ENCODE results near the gene ARHGAP26. TPM values are rescaled to one million over a fixed set of nuclear protein-coding genes. Genes with fewer than 3 reads are reported as not detected.

The ARHGAP26 gene
- total and polyA plus RNA-seq, 2 donors, result 15.1 to 16.2 TPM

GRCh38 chr5:143156572-143156971 lies 386.4 kb downstream of the ARHGAP26 start:
- DNase-seq (ENCODE audit: low read depth in 6 of 9, low spot score in 9 of 9), result no peak
- no peak overlapping the region for H3K27ac ChIP-seq (ENCODE audit: low read depth in 1 of 2, low read length in 1 of 2)
- H3K9me3 ChIP-seq (ENCODE audit: control insufficient read depth in 2 of 2, insufficient read depth in 1 of 2, low read length in 1 of 2), result no peaks in the 10 kb centered on the region
- H3K4me1 ChIP-seq (ENCODE audit: control insufficient read depth in 2 of 2, insufficient read depth in 2 of 2, low read length in 2 of 2), result no peaks in the 10 kb centered on the region
- no peaks in the 10 kb centered on the region for H3K27me3 ChIP-seq (ENCODE audit: control insufficient read depth in 2 of 2, insufficient read depth in 1 of 2, low read length in 1 of 2)
- WGBS, result 96% methylated on average over 4 of the region's 4 CpGs
- no peak overlapping the region for H3K4me3 ChIP-seq (ENCODE audit: low read length in 2 of 2)
- no peaks in the 10 kb centered on the region for H3K36me3 ChIP-seq (ENCODE audit: control insufficient read depth in 2 of 2, insufficient read depth in 2 of 2, low read length in 1 of 2)

DNA sequence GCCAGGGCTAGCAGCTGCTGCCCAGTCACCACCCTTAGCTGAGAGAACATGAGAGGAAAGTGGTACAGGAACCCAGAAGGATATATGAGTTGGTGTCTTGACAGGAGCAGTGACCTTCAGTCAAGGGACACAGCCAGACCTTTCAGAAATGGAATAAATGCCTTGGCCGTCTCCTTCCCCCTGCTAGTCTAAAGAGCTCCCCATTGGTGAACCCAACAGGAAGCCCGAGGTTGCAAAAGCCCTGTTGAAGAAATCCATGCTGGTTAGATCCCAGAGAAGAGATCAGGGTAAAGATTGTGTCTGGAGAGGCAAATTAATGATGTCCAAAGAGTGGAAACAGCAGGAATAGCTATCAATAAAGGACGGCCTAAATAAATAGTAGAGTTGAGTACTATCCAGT lies 388.9 kb downstream of the ARHGAP26 start:
- Histone ChIP-seq H3K27me3 (ENCODE audit: control insufficient read depth in 2 of 2, insufficient read depth in 1 of 2, low read length in 1 of 2) (no peaks in the 10 kb centered on the region), H3K9me3 (ENCODE audit: control insufficient read depth in 2 of 2, insufficient read depth in 1 of 2, low read length in 1 of 2) (no peaks in the 10 kb centered on the region), H3K4me3 (ENCODE audit: low read length in 2 of 2) (no peak overlapping the region), H3K36me3 (ENCODE audit: control insufficient read depth in 2 of 2, insufficient read depth in 2 of 2, low read length in 1 of 2) (peaks cover 0 to 3% of the 10 kb centered on the region in 2 donors), H3K4me1 (ENCODE audit: control insufficient read depth in 2 of 2, insufficient read depth in 2 of 2, low read length in 2 of 2) (no peaks in the 10 kb centered on the region), H3K27ac (ENCODE audit: low read depth in 1 of 2, low read length in 1 of 2) (no peak overlapping the region)
- no peak for DNase-seq (ENCODE audit: low read depth in 6 of 9, low spot score in 9 of 9)
- 65% methylated on average over 3 of the region's 3 CpGs for WGBS

- H3K9me3 ChIP-seq (ENCODE audit: control insufficient read depth in 2 of 2, insufficient read depth in 1 of 2, low read length in 1 of 2), result no peaks in the 10 kb centered on the region
- peaks cover 0 to 3% of the 10 kb centered on the region in 2 donors for H3K36me3 ChIP-seq (ENCODE audit: control insufficient read depth in 2 of 2, insufficient read depth in 2 of 2, low read length in 1 of 2)
- WGBS, result 96% methylated on average over 5 of the region's 5 CpGs
- no peak overlapping the region for H3K4me3 ChIP-seq (ENCODE audit: low read length in 2 of 2)
- no peak overlapping the region for H3K27ac ChIP-seq (ENCODE audit: low read depth in 1 of 2, low read length in 1 of 2)
- H3K27me3 ChIP-seq (ENCODE audit: control insufficient read depth in 2 of 2, insufficient read depth in 1 of 2, low read length in 1 of 2), result no peaks in the 10 kb centered on the region
- DNase-seq (ENCODE audit: low read depth in 6 of 9, low spot score in 9 of 9), result no peak
- no peaks in the 10 kb centered on the region for H3K4me1 ChIP-seq (ENCODE audit: control insufficient read depth in 2 of 2, insufficient read depth in 2 of 2, low read length in 2 of 2)
These were observed 391.8 kb downstream of the ARHGAP26 start for GRCh38 chr5:143161885-143162540.

DNA sequence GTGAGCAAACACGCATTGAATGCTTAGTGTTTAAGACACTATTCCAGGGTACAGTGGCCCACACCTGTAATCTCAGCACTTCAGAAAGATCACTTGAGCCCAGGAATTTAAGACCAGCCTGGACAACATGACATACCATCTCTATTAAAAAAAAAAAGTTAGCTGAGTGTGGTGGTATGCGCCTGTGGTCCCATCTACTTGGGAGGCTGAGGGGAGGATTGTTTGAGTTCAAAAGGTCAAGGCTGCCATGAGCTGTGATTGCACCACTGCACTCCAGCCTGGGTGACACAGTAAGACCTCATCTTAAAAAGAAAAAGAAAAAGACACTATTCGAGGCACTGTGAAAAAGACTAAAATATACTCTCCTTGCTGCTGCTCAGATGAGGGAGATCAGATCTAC lies 392.6 kb downstream of the ARHGAP26 start:
- 97% methylated on average over 3 of the region's 3 CpGs for WGBS
- Histone ChIP-seq H3K4me1 (ENCODE audit: control insufficient read depth in 2 of 2, insufficient read depth in 2 of 2, low read length in 2 of 2) (no peaks in the 10 kb centered on the region), H3K36me3 (ENCODE audit: control insufficient read depth in 2 of 2, insufficient read depth in 2 of 2, low read length in 1 of 2) (peaks cover 0 to 3% of the 10 kb centered on the region in 2 donors), H3K27me3 (ENCODE audit: control insufficient read depth in 2 of 2, insufficient read depth in 1 of 2, low read length in 1 of 2) (no peaks in the 10 kb centered on the region), H3K27ac (ENCODE audit: low read depth in 1 of 2, low read length in 1 of 2) (no peak overlapping the region), H3K4me3 (ENCODE audit: low read length in 2 of 2) (no peak overlapping the region), H3K9me3 (ENCODE audit: control insufficient read depth in 2 of 2, insufficient read depth in 1 of 2, low read length in 1 of 2) (no peaks in the 10 kb centered on the region)
- no peak for DNase-seq (ENCODE audit: low read depth in 6 of 9, low spot score in 9 of 9)

- peaks cover 0 to 3% of the 10 kb centered on the region in 2 donors for H3K36me3 ChIP-seq (ENCODE audit: control insufficient read depth in 2 of 2, insufficient read depth in 2 of 2, low read length in 1 of 2)
- H3K9me3 ChIP-seq (ENCODE audit: control insufficient read depth in 2 of 2, insufficient read depth in 1 of 2, low read length in 1 of 2), result no peaks in the 10 kb centered on the region
- no peaks in the 10 kb centered on the region for H3K4me1 ChIP-seq (ENCODE audit: control insufficient read depth in 2 of 2, insufficient read depth in 2 of 2, low read length in 2 of 2)
- no peak for DNase-seq (ENCODE audit: low read depth in 6 of 9, low spot score in 9 of 9)
- H3K4me3 ChIP-seq (ENCODE audit: low read length in 2 of 2), result no peak overlapping the region
- 96% methylated on average over 4 of the region's 4 CpGs for WGBS
- H3K27me3 ChIP-seq (ENCODE audit: control insufficient read depth in 2 of 2, insufficient read depth in 1 of 2, low read length in 1 of 2), result no peaks in the 10 kb centered on the region
- no peak overlapping the region for H3K27ac ChIP-seq (ENCODE audit: low read depth in 1 of 2, low read length in 1 of 2)
These were observed 394.4 kb downstream of the ARHGAP26 start for GRCh38 chr5:143164557-143164956.

DNA sequence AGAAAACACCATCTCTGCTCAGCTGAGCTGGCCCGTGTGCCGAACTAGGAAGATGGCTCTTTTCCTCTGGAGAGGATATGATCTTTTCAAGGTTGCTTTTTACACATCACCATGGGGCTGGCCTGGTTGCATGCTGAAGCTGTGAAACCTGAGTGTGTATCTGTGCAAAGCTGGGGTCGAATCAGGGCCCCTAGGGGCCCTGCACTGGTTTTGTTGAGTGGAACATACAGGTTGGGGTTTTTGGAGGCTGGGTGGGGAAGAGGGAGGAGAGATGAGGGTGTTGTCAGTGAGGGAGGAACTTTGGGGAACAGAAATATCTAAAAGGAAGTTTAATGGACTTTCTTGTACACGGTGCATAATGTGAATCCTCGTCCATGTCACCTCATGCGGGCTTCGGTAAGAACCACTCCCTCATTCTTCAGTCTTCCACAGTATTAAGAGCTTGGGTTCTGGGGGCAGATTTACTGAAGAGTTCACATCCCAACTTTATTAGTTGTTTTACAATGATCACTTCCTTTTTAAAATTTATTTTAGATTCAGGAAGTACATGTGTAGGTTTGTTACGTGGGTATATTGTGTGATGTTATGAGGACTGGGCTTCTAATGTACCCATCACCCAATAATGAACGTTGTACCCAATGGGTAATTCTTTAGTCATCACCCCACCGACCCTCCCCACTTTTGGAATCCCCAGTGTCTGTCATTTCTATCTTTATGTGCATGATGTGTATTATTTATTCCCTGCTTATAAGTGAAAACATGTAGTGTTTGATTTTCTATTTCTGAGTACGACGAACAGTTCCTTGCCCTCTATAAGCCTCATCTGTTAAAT lies 395.1 kb downstream of the ARHGAP26 start:
- WGBS, result 94% methylated on average over 12 of the region's 12 CpGs
- H3K36me3 ChIP-seq (ENCODE audit: control insufficient read depth in 2 of 2, insufficient read depth in 2 of 2, low read length in 1 of 2), result peaks cover 0 to 3% of the 10 kb centered on the region in 2 donors
- no peak for DNase-seq (ENCODE audit: low read depth in 6 of 9, low spot score in 9 of 9)
- no peaks in the 10 kb centered on the region for H3K4me1 ChIP-seq (ENCODE audit: control insufficient read depth in 2 of 2, insufficient read depth in 2 of 2, low read length in 2 of 2)
- H3K27ac ChIP-seq (ENCODE audit: low read depth in 1 of 2, low read length in 1 of 2), result no peak overlapping the region
- no peaks in the 10 kb centered on the region for H3K9me3 ChIP-seq (ENCODE audit: control insufficient read depth in 2 of 2, insufficient read depth in 1 of 2, low read length in 1 of 2)
- H3K27me3 ChIP-seq (ENCODE audit: control insufficient read depth in 2 of 2, insufficient read depth in 1 of 2, low read length in 1 of 2), result no peaks in the 10 kb centered on the region
- H3K4me3 ChIP-seq (ENCODE audit: low read length in 2 of 2), result no peak overlapping the region

DNA sequence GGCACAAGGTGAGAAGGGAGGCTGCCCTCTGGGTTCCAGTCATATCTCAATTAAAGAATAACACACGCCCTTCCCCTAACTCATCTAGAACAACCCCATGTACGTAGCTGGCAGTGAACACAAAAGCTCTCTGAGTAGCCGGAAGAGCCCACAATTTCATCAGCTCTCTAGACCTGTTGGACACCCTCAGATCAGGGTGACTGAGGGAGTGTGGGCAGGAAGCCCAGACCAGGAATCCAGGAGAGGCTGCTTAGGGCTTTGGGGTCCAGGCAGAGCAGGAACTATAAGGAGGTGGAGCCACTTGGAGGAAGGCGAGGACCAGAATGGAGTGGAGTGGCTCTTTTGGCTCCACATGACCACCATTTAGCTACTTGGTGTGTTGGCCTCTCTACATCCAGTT lies 395.9 kb downstream of the ARHGAP26 start:
- Histone ChIP-seq H3K27me3 (ENCODE audit: control insufficient read depth in 2 of 2, insufficient read depth in 1 of 2, low read length in 1 of 2) (no peaks in the 10 kb centered on the region), H3K9me3 (ENCODE audit: control insufficient read depth in 2 of 2, insufficient read depth in 1 of 2, low read length in 1 of 2) (no peaks in the 10 kb centered on the region), H3K27ac (ENCODE audit: low read depth in 1 of 2, low read length in 1 of 2) (no peak overlapping the region), H3K4me1 (ENCODE audit: control insufficient read depth in 2 of 2, insufficient read depth in 2 of 2, low read length in 2 of 2) (no peaks in the 10 kb centered on the region), H3K4me3 (ENCODE audit: low read length in 2 of 2) (no peak overlapping the region), H3K36me3 (ENCODE audit: control insufficient read depth in 2 of 2, insufficient read depth in 2 of 2, low read length in 1 of 2) (peaks cover 0 to 3% of the 10 kb centered on the region in 2 donors)
- DNase-seq (ENCODE audit: low read depth in 6 of 9, low spot score in 9 of 9), result no peak
- WGBS, result 99% methylated on average over 4 of the region's 4 CpGs

DNA sequence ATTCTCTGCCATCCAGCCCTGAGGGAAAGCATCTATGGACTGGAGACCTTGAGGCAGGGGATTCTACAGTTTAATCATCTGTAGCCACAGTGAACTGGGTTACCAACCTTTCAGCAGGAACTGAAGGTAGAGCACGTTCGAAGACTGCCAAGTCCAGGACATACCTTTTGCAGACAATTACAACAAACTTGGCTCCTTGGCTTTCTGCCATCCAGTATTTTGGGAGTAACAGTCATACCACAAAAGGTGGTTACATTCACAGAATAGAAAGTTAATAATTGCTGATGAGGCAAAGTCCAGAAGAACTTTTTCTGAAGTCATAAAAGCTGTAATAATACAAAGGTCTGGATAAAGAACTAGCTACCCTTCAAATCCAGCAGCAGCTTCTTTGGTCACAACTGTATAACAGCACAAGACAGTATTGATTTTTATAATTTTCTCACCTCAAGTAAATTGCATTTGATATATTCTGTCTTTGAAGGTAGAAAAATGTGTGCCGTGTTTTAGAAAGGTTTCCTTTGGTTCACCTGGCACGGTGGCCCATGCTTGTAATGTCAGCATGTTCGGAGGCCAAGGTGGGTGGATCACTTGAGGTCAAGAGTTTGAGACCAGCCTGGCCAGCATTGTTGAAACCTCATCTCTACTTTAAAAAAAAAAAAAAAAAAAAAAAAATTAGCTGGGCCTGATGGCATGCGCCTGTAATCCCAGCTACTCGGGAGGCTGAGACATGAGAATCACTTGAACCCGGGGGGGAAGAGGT lies 396.7 kb downstream of the ARHGAP26 start:
- Histone ChIP-seq H3K27ac (ENCODE audit: low read depth in 1 of 2, low read length in 1 of 2) (no peak overlapping the region), H3K4me1 (ENCODE audit: control insufficient read depth in 2 of 2, insufficient read depth in 2 of 2, low read length in 2 of 2) (no peaks in the 10 kb centered on the region), H3K9me3 (ENCODE audit: control insufficient read depth in 2 of 2, insufficient read depth in 1 of 2, low read length in 1 of 2) (no peaks in the 10 kb centered on the region), H3K36me3 (ENCODE audit: control insufficient read depth in 2 of 2, insufficient read depth in 2 of 2, low read length in 1 of 2) (peaks cover 0 to 3% of the 10 kb centered on the region in 2 donors), H3K27me3 (ENCODE audit: control insufficient read depth in 2 of 2, insufficient read depth in 1 of 2, low read length in 1 of 2) (no peaks in the 10 kb centered on the region), H3K4me3 (ENCODE audit: low read length in 2 of 2) (no peak overlapping the region)
- 98% methylated on average over 8 of the region's 8 CpGs for WGBS
- no peak for DNase-seq (ENCODE audit: low read depth in 6 of 9, low spot score in 9 of 9)
